BJ (cell line): Measurements from ENCODE around the gene ALDH3B1. TPM values are rescaled to one million over a fixed set of nuclear protein-coding genes. Genes with fewer than 3 reads are reported as not detected.

ENCODE experiments used
- CTCF ChIA-PET: fragments of 350-600 bp; formaldehyde crosslinking; extraction: SDS; loops from one replicate; lab custom pipeline; 2021; ENCODE audit warnings: antibody characterized with exemption, inconsistent platforms; lab: Yijun Ruan, JAX
- POLR2A ChIA-PET: fragments of 300-600 bp; sonication (Branson Sonifier 250); formaldehyde crosslinking; extraction: SDS; loops from one replicate; lab custom pipeline; 2021; ENCODE audit warnings: antibody characterized with exemption; lab: Charles Lee
- DNase-seq: peaks from one replicate; pipeline ENCODE4 v3.0.0-alpha.2; 2011; ENCODE audit warnings: low read depth
- H3K27me3 ChIP-seq: 2 replicates; pipeline ENCODE4 v1.6.0; 2011; ENCODE audit warnings: low read length; ENCODE audit not compliant: control insufficient read depth, insufficient read depth
- H3K36me3 ChIP-seq: 2 replicates; pipeline ENCODE4 v1.5.1; 2011; ENCODE audit warnings: low read length; ENCODE audit not compliant: control insufficient read depth, insufficient read depth
- H3K4me3 ChIP-seq: 2 replicates; pipeline ENCODE4 v1.5.1; 2011; ENCODE audit warnings: low read depth, mild to moderate bottlenecking, control low read depth, low read length
- polyA plus RNA-seq: library from polyadenylated mRNA; depleted of rRNA; stranded (reverse); fragments of >200 nt; gene quantifications from 2 replicates; pipeline ENCODE4 v1.2.3, GENCODE V29; 2011
- TF ChIP-seq, protein P1 (sequence below): IDR thresholded peaks from 2 replicates; pipeline ENCODE4 v1.5.1; 2011; ENCODE audit warnings: low read depth, mild to moderate bottlenecking, control low read depth, inconsistent platforms, low read length, moderate library complexity; ENCODE audit not compliant: insufficient read depth

ALDH3B1 gene
- polyA plus RNA-seq, 1 experiment, result 74.2 TPM

DNA sequence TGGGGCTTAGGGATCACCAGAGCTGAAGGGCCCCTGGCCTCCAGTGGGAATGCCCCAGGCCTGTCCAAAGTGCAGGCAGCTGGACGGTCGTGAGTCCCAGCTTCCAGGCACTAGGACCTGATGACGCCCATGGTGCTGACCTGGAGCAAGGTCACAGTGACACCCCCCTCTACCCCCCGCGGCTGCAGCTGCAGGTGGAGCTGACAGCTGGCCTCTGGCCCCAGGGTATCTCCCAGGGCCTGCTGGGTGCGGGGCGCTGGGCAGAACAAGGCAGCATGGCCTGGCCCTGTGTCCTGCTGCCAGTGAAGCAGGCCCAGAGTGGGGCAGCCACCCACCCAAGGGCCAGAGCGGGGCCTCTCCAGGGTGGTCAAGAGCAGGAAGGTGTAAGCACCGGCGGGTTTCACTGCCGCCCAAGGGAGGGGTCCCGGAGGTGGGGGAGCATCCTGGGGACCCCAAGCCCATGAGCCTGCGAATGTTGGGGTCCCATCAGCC, 28.1 kb downstream of the ALDH3B1 start:
- no peaks in the 10 kb centered on the region for H3K27me3 ChIP-seq
- POLR2A ChIA-PET, result no interaction called here
- TF ChIP-seq, protein P1, sequence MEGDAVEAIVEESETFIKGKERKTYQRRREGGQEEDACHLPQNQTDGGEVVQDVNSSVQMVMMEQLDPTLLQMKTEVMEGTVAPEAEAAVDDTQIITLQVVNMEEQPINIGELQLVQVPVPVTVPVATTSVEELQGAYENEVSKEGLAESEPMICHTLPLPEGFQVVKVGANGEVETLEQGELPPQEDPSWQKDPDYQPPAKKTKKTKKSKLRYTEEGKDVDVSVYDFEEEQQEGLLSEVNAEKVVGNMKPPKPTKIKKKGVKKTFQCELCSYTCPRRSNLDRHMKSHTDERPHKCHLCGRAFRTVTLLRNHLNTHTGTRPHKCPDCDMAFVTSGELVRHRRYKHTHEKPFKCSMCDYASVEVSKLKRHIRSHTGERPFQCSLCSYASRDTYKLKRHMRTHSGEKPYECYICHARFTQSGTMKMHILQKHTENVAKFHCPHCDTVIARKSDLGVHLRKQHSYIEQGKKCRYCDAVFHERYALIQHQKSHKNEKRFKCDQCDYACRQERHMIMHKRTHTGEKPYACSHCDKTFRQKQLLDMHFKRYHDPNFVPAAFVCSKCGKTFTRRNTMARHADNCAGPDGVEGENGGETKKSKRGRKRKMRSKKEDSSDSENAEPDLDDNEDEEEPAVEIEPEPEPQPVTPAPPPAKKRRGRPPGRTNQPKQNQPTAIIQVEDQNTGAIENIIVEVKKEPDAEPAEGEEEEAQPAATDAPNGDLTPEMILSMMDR, result no peak
- H3K4me3 ChIP-seq, result peak overlapping the region; percentile 66
- H3K36me3 ChIP-seq, result peaks cover 19% of the 10 kb centered on the region
- CTCF ChIA-PET, result interaction anchor here (1.6 kb wide), 1 partner anchor 24 kb away, joined by 3 read pairs; no protein-coding TSS in a partner anchor
- no peak for DNase-seq

DNA sequence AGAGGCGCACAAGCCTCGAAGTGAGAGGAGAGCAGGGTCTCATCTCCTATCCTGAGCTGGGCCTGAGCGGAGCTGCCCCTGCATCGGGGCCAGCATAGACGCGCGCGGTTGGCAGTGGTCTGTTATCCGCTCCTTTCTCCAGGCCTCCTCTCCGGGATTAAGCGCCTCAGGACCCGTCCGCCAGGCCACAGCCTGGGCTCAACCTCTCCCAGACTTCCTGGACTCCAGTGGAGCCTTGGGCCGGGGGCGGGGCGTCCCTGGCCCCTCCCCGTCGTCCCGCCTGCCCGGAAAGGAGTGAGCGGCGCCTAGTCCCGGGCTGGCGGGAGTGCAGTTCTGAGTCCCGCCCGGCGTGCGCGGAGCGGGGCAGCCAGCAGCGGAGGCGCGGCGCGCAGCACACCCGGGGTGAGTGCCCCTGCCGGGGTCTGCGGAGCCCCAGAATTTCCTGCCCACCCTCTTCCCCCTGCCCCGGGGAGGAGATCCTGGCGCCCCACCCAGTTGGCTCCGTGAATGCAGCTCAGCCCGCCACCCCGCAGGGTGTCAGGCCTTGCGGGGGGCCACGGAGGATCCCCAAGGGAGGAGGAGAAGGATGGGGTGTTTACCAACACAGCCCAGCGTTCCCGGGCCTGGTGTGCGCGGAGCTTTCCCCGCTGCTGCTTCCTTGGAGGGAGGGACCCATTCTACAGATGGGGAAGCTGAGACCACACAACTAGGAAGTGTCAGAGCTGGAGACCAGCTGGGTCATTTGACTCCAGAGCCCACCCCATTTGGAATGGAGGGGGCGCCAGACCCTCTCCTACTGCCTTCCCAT, 28.8 kb downstream of the ALDH3B1 start, which contains the start of gene TCIRG1:
Gene TCIRG1, plus strand, starts transcription at position 308 of the 808 bp plus-strand sequence. CDS start 2,247 bp downstream, outside the sequence.
- ChIA-PET CTCF (interaction anchor here (1.6 kb wide), 1 partner anchor 13 kb away, joined by 4 read pairs; no protein-coding TSS in a partner anchor), POLR2A (no interaction called here)
- DNase-seq, result peak; percentile 35
- H3K4me3 ChIP-seq, result peak within 1 kb of the TSS; percentile 66
- TF ChIP-seq, protein P1, result no peak
- peaks cover 15% of the 10 kb centered on the region for H3K36me3 ChIP-seq
- H3K27me3 ChIP-seq, result no peaks in the 10 kb centered on the region

DNA sequence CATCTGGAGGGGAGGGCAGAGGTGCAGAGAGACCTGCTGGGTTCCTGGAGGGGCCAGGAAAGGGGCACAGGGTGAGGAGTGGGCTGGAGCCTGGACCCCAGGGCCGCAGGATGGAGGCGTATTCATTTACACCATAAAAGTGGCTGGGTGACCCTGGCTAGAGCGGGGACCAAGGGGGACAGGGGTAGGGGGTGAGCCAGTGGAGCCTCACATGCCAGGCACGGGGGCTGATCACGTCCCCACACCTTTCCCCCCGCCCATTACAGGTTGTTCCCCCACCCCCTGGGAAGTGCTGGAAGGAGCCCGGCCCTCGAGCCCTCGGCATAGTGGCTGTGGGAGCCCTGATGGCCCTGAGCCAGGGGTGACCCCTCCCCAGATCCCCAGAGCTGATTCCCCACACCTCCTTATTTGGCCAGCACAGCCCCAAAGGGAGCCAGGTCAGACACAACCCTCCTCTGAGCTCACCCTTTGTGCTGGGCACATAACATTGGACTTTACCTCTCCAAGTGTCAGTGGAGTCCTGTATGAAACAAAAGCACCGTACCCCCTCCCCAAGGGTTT, 29.5 kb downstream of the ALDH3B1 start:
- H3K4me3 ChIP-seq, result peak overlapping the region; percentile 66
- DNase-seq, result no peak
- H3K27me3 ChIP-seq, result no peaks in the 10 kb centered on the region
- peaks cover 19% of the 10 kb centered on the region for H3K36me3 ChIP-seq
- TF ChIP-seq, protein P1, result no peak
- CTCF ChIA-PET, result interaction anchor here (1.6 kb wide), 1 partner anchor 12 kb away, joined by 4 read pairs; no protein-coding TSS in a partner anchor
- POLR2A ChIA-PET, result no interaction called here

DNA sequence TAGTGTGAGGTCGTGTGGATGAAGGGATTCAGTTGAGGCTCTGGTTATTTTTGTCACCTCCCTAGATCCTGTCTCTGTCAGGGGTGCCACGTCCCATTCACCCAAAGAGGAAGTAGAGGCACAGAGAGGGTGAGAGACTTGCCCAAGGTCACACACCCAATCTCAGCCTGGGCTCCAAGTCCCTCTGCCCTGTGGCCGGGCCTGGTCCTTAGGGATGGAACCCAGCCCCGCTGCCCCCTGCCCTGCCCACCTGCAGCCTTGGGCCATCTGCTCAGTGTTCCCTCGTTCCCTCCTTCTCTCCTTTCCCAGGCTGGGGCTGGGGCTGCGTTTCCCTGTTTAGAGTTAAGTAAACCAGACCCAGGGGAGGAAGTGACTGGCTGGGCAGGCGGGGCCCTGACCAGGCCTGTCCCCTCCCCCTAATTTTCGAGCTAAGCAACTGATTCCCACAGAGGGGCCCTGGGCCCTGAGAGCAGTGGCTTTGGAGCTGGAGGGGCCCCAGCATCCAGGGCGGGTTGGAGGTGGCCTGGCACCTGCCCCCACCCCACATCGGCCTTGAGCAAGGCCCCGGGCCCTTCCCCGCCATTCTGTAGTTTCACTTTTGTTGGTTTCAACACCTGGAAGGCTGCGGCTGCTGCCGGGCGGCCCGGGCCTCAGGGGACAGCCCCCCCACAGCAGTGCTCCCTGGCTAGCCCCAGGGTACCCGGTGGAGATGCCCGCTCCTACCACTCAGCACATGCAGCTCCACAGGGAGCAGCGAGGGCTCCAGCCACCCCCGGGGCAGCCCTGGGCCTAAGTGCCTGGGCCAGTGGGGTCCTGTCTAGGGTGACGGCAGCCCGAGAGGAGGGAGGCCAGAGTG, 30.2 kb downstream of the ALDH3B1 start:
- peak overlapping the region; percentile 66 for H3K4me3 ChIP-seq
- peaks cover 26% of the 10 kb centered on the region for H3K36me3 ChIP-seq
- CTCF ChIA-PET, result interaction anchor here (1.2 to 3.0 kb wide), 3 partner anchors 11 to 79 kb away, joined by 3 to 13 read pairs (median 4); partner anchors contain the start of gene ALDH3B1
- H3K27me3 ChIP-seq, result no peaks in the 10 kb centered on the region
- no peak for DNase-seq
- TF ChIP-seq, protein P1, result no peak
- POLR2A ChIA-PET, result no interaction called here
